Colonic mucosa (tissue), 4 donors: Measurements from ENCODE around the gene SCD5. TPM values are rescaled to one million over a fixed set of nuclear protein-coding genes. Genes with fewer than 3 reads are reported as not detected.
"Not testable (repeated sequence)": the region's sequence is repeated elsewhere in the genome, so short reads cannot be mapped to it uniquely, and the experiment has no call there.

Experiments
- DNase-seq: peaks from one replicate; pipeline ENCODE4 v3.0.0-alpha.2; 2020
- H3K27ac ChIP-seq: fragments of 200-600 bp; one replicate; pipeline ENCODE4 v1.8.0; 2021
- H3K27me3 ChIP-seq: fragments of 200-600 bp; one replicate; pipeline ENCODE4 v1.8.0; 2021
- H3K36me3 ChIP-seq: fragments of 200-600 bp; one replicate; pipeline ENCODE4 v1.8.0; 2021
- H3K4me1 ChIP-seq: fragments of 200-600 bp; one replicate; pipeline ENCODE4 v1.8.0; 2021; ENCODE audit warnings: mild to moderate bottlenecking
- H3K4me3 ChIP-seq: fragments of 200-600 bp; one replicate; pipeline ENCODE4 v1.8.0; 2021
- H3K9ac ChIP-seq, 2 donors: one replicate each; pipeline ENCODE4 v1.7.0; 2013; ENCODE audit warnings: control low read depth in 2 of 2, low read depth in 2 of 2, low read length in 2 of 2
- H3K9me3 ChIP-seq: fragments of 200-600 bp; one replicate; pipeline ENCODE4 v1.8.0; 2021
- CTCF ChIP-seq: fragments of 200-600 bp; IDR thresholded peaks from one replicate; pipeline ENCODE4 v1.8.0; 2022; ENCODE audit warnings: antibody characterized with exemption, mild to moderate bottlenecking
- intact Hi-C: fragments of 100-400 bp; cut with DNase I; formaldehyde crosslinking; loops from one replicate; pipeline ENCODE4 v1.14.1; 2022
- total RNA-seq, 2 donors: library from RNA; stranded (reverse); fragmentation: NEBNext Ultra II Directional in 1 of 2; extraction: Animal tissue kit (Norgen Biotek cat#: 25700) in 1 of 2; gene quantifications; one replicate each; pipeline ENCODE4 v1.2.1, GENCODE V29; 2021
- donor health status: healthy.
- donor health status: DM: no; HTN: no; CAD: no.
- donor health status: DM: no; HTN: no; CAD: no.

The SCD5 gene
- total RNA-seq, 2 donors from 2014 or later: 2.8 to 4.4 TPM

- no peaks in the 10 kb centered on the region for H3K4me1 ChIP-seq
- no peaks in the 10 kb centered on the region for H3K9me3 ChIP-seq
- no peak for TF ChIP-seq CTCF
- DNase-seq: no peak
- H3K4me3 ChIP-seq: no peak overlapping the region
- peaks cover 45% of the 10 kb centered on the region for H3K36me3 ChIP-seq
- no peak overlapping the region for H3K27ac ChIP-seq
- no peak overlapping the region for H3K9ac ChIP-seq
- H3K27me3 ChIP-seq: no peaks in the 10 kb centered on the region
- intact Hi-C loops: loop anchor here (10.0 kb wide), 1 partner anchor 52 kb away; no protein-coding TSS in a partner anchor
These were observed 24.5 kb upstream of the SCD5 start for GRCh38 chr4:82823062-82823461.

GRCh38 chr4:82820689-82821088 is 22.1 kb upstream of the SCD5 start:
- no peak overlapping the region for H3K4me3 ChIP-seq
- TF ChIP-seq CTCF: no peak
- H3K36me3 ChIP-seq: peaks cover 37% of the 10 kb centered on the region
- no peaks in the 10 kb centered on the region for H3K9me3 ChIP-seq
- H3K27ac ChIP-seq: no peak overlapping the region
- intact Hi-C loops: loop anchor here (10.0 kb wide), 1 partner anchor 54 kb away; no protein-coding TSS in a partner anchor
- H3K4me1 ChIP-seq: no peaks in the 10 kb centered on the region
- DNase-seq: no peak
- no peaks in the 10 kb centered on the region for H3K27me3 ChIP-seq
- no peak overlapping the region for H3K9ac ChIP-seq

- intact Hi-C loops: no loop called here
- Histone ChIP-seq H3K36me3 (peaks cover 26% of the 10 kb centered on the region), H3K27ac (no peak overlapping the region)
These were observed 20.4 kb upstream of the SCD5 start for GRCh38 chr4:82818664-82819662.

GRCh38 chr4:82816874-82817273 is 18.3 kb upstream of the SCD5 start:
- DNase-seq, H3K4me3 ChIP-seq, H3K4me1 ChIP-seq, H3K9ac ChIP-seq, H3K27ac ChIP-seq, H3K9me3 ChIP-seq, H3K27me3 ChIP-seq, intact Hi-C loops: not testable (repeated sequence)
- peaks cover 11% of the 10 kb centered on the region for H3K36me3 ChIP-seq

More at GRCh38 chr4:82818664-82819662, 20.4 kb upstream of the SCD5 start:
- Histone ChIP-seq H3K9ac (no peak overlapping the region), H3K4me1 (no peaks in the 10 kb centered on the region), H3K4me3 (no peak overlapping the region), H3K27me3 (no peaks in the 10 kb centered on the region), H3K9me3 (no peaks in the 10 kb centered on the region)
- no peak for DNase-seq
- no peak for TF ChIP-seq CTCF

- Histone ChIP-seq H3K36me3 (peaks cover 8% of the 10 kb centered on the region), H3K4me3 (no peak overlapping the region), H3K27me3 (no peaks in the 10 kb centered on the region), H3K4me1 (no peaks in the 10 kb centered on the region), H3K9ac (no peak overlapping the region), H3K9me3 (no peaks in the 10 kb centered on the region), H3K27ac (no peak overlapping the region)
- intact Hi-C loops: no loop called here
- DNase-seq: no peak
- no peak for TF ChIP-seq CTCF
These were observed 15.4 kb upstream of the SCD5 start for GRCh38 chr4:82814034-82814433.

GRCh38 chr4:82811838-82812341 is 13.3 kb upstream of the SCD5 start:
- no peak overlapping the region for H3K9ac ChIP-seq
- H3K4me3 ChIP-seq: no peak overlapping the region
- no peak overlapping the region for H3K27ac ChIP-seq
- H3K27me3 ChIP-seq: no peaks in the 10 kb centered on the region
- no peaks in the 10 kb centered on the region for H3K36me3 ChIP-seq
- DNase-seq: no peak
- intact Hi-C loops: no loop called here
- no peaks in the 10 kb centered on the region for H3K9me3 ChIP-seq
- no peak for TF ChIP-seq CTCF
- no peaks in the 10 kb centered on the region for H3K4me1 ChIP-seq
